Testis (tissue), 2 donors: Measurements from ENCODE around the gene FBLN2.

Experiments used
- CTCF ChIP-seq, 3 experiments: fragments of 450-650 bp in 2 of 3; fragments of 200-600 bp in 1 of 3; sonication (generic) in 1 of 3; IDR thresholded peaks; one replicate each; pipeline ENCODE4 v1.5.1; 2016 to 2019; ENCODE audit warnings: antibody characterized with exemption in 3 of 3, mild to moderate bottlenecking in 2 of 3, moderate library complexity in 1 of 3
- POLR2A ChIP-seq: fragments of 450-650 bp; IDR thresholded peaks from one replicate; pipeline ENCODE4 v1.6.1; 2017; ENCODE audit warnings: antibody characterized with exemption, mild to moderate bottlenecking, moderate library complexity

DNA sequence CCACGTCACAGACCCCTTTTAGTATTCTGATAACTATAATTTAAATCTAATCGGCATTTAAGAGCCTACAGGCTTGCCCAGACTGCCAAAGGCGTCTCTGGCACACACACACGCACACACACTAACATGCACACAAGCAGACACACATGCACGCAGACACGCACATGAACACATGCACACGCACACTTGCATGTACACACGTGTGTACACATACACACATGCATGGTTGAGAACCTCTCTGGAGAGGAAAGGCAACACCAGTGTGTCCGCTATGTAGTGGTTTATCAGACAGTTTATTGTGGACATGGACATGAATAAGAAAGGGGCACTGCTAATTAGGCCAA, 102.1 kb downstream of the FBLN2 start:
- no peak for TF ChIP-seq POLR2A
- TF ChIP-seq CTCF (IDR thresholded peaks at IDR 0.05) = no peak
